ENCODE measurements around the gene FGD5.

- TF ChIP-seq, protein P1, sequence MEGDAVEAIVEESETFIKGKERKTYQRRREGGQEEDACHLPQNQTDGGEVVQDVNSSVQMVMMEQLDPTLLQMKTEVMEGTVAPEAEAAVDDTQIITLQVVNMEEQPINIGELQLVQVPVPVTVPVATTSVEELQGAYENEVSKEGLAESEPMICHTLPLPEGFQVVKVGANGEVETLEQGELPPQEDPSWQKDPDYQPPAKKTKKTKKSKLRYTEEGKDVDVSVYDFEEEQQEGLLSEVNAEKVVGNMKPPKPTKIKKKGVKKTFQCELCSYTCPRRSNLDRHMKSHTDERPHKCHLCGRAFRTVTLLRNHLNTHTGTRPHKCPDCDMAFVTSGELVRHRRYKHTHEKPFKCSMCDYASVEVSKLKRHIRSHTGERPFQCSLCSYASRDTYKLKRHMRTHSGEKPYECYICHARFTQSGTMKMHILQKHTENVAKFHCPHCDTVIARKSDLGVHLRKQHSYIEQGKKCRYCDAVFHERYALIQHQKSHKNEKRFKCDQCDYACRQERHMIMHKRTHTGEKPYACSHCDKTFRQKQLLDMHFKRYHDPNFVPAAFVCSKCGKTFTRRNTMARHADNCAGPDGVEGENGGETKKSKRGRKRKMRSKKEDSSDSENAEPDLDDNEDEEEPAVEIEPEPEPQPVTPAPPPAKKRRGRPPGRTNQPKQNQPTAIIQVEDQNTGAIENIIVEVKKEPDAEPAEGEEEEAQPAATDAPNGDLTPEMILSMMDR (IDR thresholded peaks at IDR 0.05) = no peak
- TF ChIP-seq POLR2A (IDR thresholded peaks at IDR 0.05) = no peak
These were observed at the start of gene FGD5 for GRCh38 chr3:14818804-14819500.

Data from uterus (tissue), 2 donors.